Measurements from ENCODE around the gene POLR2C.
"Not testable (repeated sequence)": the region's sequence is repeated elsewhere in the genome, so short reads cannot be mapped to it uniquely, and the experiment has no call there.

Gene POLR2C
- 70.8 to 74.2 reads per million in 2 donors for total RNA-seq

- peak; percentile 81 to 94 (median 87) for DNase-seq
These were observed at the start of gene POLR2C for GRCh38 chr16:57462209-57462977. POLR2C (plus strand) TSS chr16:57462679; CDS start chr16:57462725, 46 bp downstream.

DNA sequence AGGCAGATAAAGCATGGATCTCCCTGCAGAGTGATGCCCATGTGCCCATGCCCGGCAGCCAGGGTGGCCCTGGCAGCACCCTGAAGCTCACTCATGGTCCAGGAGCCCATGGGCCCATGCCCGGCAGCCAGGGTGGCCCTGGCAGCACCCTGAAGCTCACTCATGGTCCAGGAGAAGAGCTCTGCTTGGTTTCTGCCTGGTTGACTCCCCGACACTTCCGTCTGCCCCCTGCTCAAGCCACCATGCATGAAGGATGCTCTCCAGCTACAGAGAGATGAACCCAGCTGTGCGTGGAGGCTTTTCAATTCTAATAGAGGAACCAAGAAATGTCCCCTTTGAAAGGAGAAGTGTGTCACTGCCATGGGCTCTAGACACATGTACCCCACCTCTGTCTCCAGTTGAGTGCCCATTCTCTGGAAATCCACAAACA, 49.2 kb upstream of the POLR2C start:
- DNase-seq, result no peak

GRCh38 chr16:57413733-57414132, 48.7 kb upstream of the POLR2C start:
- no peak for DNase-seq

- no peak for DNase-seq
These were observed 46.4 kb upstream of the POLR2C start for GRCh38 chr16:57416084-57416483.

- DNase-seq, result no peak
These were observed 43.0 kb upstream of the POLR2C start for GRCh38 chr16:57419506-57419905.

- DNase-seq, result no peak
These were observed 40.2 kb upstream of the POLR2C start for GRCh38 chr16:57422026-57422944.

DNA sequence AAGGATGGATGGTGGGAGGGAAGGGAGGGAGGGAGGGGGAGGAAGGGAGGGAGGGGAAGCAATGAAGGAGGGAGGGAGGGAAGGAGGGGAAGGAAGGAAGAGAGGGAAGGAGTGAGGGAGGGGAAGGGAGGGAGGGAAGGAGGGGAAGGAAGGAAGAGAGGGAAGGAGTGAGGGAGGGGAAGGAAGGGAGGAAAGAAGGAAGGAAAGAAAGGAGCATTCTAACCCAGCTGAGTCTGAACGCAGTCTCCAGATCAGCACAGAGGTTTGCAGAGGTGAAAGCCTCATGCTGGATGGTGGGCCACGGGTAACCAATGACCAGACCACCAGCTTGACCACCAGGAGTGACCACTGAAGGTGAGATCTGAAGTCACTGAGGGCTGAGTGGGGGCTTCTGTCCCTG, 39.3 kb upstream of the POLR2C start:
- no peak for DNase-seq

DNA sequence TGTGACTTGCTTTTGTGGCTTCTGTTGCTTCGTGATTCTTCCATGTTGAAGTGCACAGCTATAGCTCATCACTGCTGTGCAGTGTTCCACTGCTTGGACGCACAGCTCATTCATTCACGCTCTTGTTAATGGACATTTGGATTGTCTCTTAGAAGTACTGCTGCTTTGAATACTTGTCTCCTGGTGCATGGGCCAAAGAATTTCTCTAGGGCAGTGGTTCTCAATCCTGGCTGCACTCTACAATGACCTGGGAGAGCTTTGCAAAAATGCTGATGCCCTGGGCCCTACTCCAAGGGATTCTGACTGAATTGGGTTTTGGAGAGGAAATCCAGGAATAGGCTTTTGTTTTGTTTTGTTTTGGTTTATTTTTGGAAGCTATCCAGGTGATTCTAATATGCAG, 37.9 kb upstream of the POLR2C start:
- no peak for DNase-seq

GRCh38 chr16:57426356-57426755, 36.1 kb upstream of the POLR2C start:
- no peak for DNase-seq

DNA sequence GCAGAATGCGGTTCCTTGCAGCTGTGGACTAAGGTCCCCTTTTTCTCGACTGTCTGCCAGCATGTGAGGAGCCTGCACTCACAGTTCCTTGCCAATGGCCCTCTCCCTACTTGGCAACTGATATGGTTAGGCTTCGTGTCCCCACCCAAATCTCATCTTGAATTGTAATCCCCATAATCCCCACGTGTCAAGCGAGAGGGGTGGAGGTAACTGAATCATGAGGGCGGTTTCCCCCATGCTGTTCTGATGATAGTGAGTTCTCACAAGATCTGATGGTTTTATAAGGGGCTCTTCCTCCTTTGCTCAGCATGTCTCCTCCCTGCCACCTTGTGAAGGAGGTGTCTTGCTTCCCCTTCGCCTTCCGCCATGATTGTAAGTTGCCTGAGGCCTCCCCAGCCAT, 35.2 kb upstream of the POLR2C start:
- DNase-seq, result no peak

DNA sequence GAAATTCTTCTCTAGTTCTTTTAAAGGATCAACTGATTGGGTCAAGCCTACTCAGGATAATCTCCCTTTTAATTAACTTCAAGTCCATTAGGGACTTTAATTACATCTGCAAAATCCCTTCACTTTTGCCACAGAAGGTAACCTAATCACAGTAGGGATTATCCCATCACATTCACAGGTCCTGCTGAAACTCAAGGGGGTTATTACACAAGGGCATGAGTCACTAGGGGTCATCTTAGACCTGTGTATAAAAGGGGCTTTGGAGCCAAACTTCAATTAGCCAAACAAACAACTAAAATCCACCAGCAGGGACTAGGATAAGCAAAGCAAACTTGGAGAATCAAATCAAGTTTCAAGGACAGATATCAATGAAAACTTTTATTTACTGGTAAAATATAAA, 34.7 kb upstream of the POLR2C start:
- no peak for DNase-seq

DNA sequence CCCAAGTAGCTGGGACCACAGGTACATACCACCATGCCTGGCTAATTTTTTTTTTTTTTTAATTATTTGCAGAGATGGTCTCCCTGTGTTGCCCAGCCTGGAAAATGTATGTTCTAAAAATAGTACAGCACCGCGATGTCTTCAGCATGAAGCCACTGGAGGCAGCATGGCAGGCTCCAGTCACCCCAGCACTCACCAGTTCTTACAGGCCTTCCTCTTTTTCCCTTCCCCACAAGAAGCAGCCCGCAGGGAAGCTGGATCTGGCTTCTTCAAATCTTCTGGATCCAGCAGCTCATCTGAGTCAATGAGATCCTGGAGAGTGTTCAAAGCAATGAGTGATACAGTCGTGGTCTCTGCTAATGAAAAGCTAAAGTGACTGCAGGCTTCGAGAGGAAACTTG, 31.5 kb upstream of the POLR2C start:
- DNase-seq, result no peak

DNA sequence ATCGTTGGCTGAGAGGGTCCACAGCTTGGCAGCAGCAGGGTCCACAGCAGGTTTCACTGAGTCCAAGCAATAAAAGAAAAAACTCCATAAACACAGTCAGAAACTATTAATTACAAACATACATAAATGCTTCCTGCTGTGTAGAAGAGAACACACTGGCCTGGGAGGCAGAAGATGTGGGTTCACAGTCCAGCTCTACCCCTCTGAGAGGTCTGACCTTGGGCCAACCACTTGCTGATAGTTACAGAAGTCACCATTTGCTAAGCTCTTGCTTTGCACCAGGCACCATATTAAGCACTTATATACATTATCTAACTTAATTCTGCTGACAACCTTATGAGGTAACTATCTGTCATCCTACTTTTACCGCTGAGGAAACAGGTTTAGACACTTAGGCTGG, 30.0 kb upstream of the POLR2C start:
- no peak for DNase-seq

GRCh38 chr16:57432989-57433388, 29.5 kb upstream of the POLR2C start:
- DNase-seq, result no peak

GRCh38 chr16:57434003-57434402, 28.5 kb upstream of the POLR2C start:
- no peak for DNase-seq

DNA sequence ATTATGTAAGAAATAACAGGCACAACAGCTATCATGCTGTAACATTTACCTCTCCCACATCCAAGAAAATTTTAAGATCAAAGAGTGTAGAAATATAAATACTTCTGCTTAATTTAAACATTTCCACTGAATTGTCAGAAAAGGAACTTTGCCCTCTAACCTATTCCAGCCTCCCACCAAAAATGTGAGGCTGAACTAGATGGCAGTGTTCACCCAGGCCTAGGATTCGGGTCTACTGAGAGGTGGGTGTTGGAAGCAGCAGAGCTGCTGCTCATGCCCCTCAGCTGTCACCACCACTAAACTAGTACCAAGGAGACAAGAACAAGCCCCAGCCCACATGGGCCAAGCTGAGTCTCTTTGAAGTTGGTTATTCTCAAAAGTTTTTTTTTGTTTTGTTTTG, 26.6 kb upstream of the POLR2C start:
- no peak for DNase-seq

- DNase-seq, result not testable (repeated sequence)
These were observed 22.5 kb upstream of the POLR2C start for GRCh38 chr16:57439947-57440346.

DNA sequence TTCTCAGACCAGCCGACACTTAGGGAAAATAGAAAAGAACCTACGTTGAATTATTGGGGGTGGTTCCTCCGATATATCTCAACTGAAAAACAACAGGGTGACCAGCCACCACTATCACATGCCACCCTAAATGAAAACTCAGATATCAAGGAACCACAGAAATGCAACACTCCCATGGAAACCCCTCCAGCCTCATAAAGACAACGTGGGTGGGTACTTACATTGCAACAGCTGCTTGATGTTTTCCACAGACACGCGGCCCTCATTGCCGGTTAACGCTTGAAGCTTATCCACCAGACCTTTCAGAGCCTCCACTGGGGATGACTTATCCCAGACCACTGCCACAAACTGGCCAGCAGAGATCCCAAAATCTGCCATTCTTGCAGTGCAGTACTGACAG, 21.9 kb upstream of the POLR2C start:
- DNase-seq, result not testable (repeated sequence)

DNA sequence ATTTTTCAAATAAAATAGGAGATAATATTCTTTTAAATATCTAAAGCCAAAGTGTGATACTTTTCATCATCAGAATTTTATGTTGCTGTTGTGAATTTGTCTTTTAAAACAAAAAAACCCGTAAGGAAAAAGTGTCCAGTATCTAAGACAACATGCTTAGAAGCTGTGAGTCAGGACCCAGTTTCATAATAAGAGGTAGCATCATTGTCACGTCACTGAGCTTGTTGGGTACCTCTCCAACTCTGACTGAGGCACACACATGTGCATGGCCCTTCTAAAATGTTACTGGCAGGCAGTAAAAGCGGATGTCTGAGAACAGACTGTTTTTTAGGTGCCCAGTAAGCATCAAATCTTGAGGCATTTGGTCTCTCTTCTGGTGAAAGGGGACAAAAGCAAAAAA, 17.8 kb upstream of the POLR2C start:
- no peak for DNase-seq

DNA sequence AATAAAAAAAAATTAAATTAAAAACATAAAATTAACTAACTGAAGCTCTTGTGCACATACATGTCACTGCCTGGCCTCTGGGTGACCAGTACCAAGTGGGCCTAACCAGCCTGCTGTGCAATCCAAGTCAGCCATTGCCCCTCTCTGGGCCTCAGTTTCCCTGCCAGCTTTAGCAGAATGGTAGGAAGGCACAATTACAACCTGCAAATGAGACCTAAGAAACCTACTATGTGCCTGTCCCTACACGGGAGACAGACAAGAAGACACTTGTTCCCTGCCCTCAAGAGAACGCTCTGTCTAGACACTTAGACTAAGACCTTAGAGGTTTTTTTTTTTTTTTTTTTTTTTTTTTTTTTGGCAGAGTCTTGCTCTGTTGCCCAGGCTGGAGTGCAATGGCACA, 17.0 kb upstream of the POLR2C start:
- DNase-seq, result no peak

- peak in 2 of 5 experiments; percentile 10 to 40 for DNase-seq
These were observed 15.8 kb upstream of the POLR2C start for GRCh38 chr16:57446531-57447185.

- peak; percentile 81 to 96 (median 88) for DNase-seq
These were observed 15.1 kb upstream of the POLR2C start, which contains the start of the genes CIAPIN1 and COQ9 for GRCh38 chr16:57447186-57447962. CIAPIN1 (minus strand) TSS chr16:57447385; CDS start chr16:57440928, 6,457 bp downstream. COQ9 (plus strand) TSS chr16:57447479; CDS start chr16:57447506, 27 bp downstream.
